ENCODE data around the gene GPR132. TPM values are rescaled to one million over a fixed set of nuclear protein-coding genes. Genes with fewer than 3 reads are reported as not detected.

GPR132 gene
- total and polyA plus RNA-seq, 2 experiments from 2014 or later, result 0.14 TPM; not detected in 1

DNA sequence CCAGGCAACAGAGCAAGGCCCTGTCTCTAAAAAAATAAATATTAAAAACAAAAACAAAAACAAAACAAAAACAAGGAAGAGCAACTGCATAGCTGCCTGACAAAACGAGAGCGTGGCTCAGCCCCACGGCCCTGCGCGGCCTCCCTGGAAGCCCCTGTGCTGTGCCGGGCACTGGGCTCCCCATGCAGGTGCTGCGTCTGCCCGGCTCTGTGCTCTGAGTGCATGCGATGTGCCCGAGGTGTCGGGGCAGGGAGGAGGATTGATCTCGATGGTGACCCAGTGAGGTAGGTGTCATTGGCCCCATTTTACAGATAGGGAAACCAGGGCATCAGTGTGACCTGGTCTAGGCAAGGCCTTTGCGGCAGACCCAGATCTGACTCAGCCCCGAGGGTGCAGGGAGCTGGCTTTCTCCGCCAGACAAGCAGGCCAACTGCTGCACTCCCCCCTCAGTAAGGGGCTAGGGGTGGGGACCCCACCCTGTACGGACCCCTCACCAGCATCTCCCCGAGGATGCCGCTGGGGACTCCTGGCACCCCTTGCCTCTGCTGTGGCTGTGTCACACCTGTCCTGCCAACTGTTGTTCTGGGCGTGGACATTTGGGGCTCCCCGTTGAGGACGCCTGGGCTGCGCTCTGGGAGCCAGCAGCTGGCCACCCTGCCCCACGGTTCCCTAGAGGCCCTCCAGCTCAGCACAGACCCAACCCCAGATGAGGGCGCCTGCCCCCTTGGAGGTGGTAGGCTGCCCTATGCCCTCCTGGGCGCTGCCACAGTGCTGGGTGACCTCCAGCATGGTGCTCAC lies 15.3 kb downstream of the GPR132 start:
- DNase-seq (ENCODE audit: low spot score), result no peak
- Histone ChIP-seq H3K4me2 (no peak overlapping the region), H3K27ac (ENCODE audit: low read depth) (no peak overlapping the region), H3K27me3 (ENCODE audit: insufficient read depth) (peaks cover under 1% of the 10 kb centered on the region; the same call in 1 of the 2 replicates), H4K20me1 (replicated peaks; ENCODE audit: insufficient read depth) (no peaks in the 10 kb centered on the region), H2AFZ (no peak overlapping the region), H3F3A (replicated peaks; ENCODE audit: low read depth) (no peaks in the 10 kb centered on the region), H3K4me3 (no peak overlapping the region), H3K4me1 (ENCODE audit: insufficient read depth) (no peaks in the 10 kb centered on the region), H3K79me2 (replicated peaks; ENCODE audit: insufficient read depth) (no peaks in the 10 kb centered on the region), H3K36me3 (ENCODE audit: insufficient read depth) (no peaks in the 10 kb centered on the region), H3K9me2 (ENCODE audit: insufficient read depth) (no peaks in the 10 kb centered on the region)
- Mint-ChIP-seq H3K27me3 (ENCODE audit: insufficient read depth, low read depth, poor library complexity) (peaks cover 19% of the 10 kb centered on the region), H3K4me3 (no peak overlapping the region), H3K27ac (no peak overlapping the region), H3K4me1 (peaks cover 2% of the 10 kb centered on the region; the same call in 2 of the 3 replicates), H3K36me3 (ENCODE audit: low read depth) (no peaks in the 10 kb centered on the region), H3K9me3 (no peaks in the 10 kb centered on the region)
- TF ChIP-seq ZNF331 (CRISPR knock-in tag; IDR thresholded peaks at IDR 0.05; ENCODE audit: low read depth), result no peak
- no peak for TF ChIP-seq ETS1 (IDR thresholded peaks at IDR 0.05)
- no peak for TF ChIP-seq EZH2phosphoT487 (IDR thresholded peaks at IDR 0.05; ENCODE audit: unreplicated experiment)
- no peak for TF ChIP-seq POLR2AphosphoS5 (IDR thresholded peaks at IDR 0.05; ENCODE audit: low read depth)
- TF ChIP-seq, protein P1, sequence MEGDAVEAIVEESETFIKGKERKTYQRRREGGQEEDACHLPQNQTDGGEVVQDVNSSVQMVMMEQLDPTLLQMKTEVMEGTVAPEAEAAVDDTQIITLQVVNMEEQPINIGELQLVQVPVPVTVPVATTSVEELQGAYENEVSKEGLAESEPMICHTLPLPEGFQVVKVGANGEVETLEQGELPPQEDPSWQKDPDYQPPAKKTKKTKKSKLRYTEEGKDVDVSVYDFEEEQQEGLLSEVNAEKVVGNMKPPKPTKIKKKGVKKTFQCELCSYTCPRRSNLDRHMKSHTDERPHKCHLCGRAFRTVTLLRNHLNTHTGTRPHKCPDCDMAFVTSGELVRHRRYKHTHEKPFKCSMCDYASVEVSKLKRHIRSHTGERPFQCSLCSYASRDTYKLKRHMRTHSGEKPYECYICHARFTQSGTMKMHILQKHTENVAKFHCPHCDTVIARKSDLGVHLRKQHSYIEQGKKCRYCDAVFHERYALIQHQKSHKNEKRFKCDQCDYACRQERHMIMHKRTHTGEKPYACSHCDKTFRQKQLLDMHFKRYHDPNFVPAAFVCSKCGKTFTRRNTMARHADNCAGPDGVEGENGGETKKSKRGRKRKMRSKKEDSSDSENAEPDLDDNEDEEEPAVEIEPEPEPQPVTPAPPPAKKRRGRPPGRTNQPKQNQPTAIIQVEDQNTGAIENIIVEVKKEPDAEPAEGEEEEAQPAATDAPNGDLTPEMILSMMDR (conservative IDR thresholded peaks at IDR 0.05; ENCODE audit: low read depth in 2 of 2), result no peak
- TF ChIP-seq CREB1 (CRISPR knock-in tag; IDR thresholded peaks at IDR 0.05; ENCODE audit: low read depth), result no peak
- no peak for TF ChIP-seq EZH2 (IDR thresholded peaks at IDR 0.05; ENCODE audit: low read depth, unreplicated experiment)
- ATAC-seq, result no peak

DNA sequence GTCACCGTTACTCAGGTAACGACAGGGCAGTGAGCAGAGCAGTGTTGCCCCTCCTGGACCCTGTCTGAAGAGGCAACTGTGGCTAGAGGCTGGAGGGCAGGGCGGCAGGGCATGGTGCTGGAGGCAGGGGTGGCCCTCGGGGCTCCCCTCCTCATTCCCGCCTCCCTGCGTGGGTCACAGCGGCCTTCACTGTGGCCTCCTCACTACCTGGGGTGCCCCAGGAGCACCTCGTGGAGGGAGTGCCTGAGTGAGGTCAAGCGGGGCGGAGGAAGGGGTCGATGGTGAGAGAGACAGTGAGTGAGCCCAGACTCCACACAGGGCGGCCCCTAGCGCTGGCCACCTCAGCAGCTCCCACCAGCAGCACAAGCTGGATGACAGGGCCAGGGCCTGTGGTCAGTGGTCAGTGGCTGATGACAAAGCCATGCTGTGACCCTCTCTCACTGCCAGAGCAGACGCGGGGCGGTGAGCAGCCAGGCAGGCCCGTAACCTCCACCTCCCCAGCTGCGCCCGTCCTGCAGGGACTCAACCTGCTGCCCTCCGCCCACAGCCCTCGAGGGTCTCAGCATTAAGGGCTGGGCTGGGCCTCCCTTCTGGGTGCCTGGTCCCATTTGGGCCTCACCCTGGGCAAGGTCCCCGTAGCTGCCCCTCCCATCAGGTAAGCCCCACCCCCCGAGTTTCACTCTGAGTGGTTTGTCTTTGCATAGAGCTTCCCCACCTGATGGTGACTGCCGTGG lies 17.8 kb downstream of the GPR132 start:
- Mint-ChIP-seq H3K27me3 (ENCODE audit: insufficient read depth, low read depth, poor library complexity) (peaks cover 22% of the 10 kb centered on the region), H3K36me3 (ENCODE audit: low read depth) (no peaks in the 10 kb centered on the region), H3K4me1 (peaks cover 2% of the 10 kb centered on the region; the same call in 2 of the 3 replicates), H3K4me3 (no peak overlapping the region), H3K27ac (no peak overlapping the region), H3K9me3 (no peaks in the 10 kb centered on the region)
- no peaks in the 10 kb centered on the region for H4K20me1 ChIP-seq (replicated peaks; ENCODE audit: insufficient read depth)
- H3K36me3 ChIP-seq (ENCODE audit: insufficient read depth), result no peaks in the 10 kb centered on the region
- no peak overlapping the region for H3K27ac ChIP-seq (ENCODE audit: low read depth)
- H3K4me3 ChIP-seq, result no peak overlapping the region
- H3K79me2 ChIP-seq (replicated peaks; ENCODE audit: insufficient read depth), result no peaks in the 10 kb centered on the region
- no peaks in the 10 kb centered on the region for H3F3A ChIP-seq (replicated peaks; ENCODE audit: low read depth)
- DNase-seq (ENCODE audit: low spot score), result no peak
- no peaks in the 10 kb centered on the region for H3K4me1 ChIP-seq (ENCODE audit: insufficient read depth)
- no peak for ATAC-seq
- H2AFZ ChIP-seq, result no peak overlapping the region
- H3K9me2 ChIP-seq (ENCODE audit: insufficient read depth), result no peaks in the 10 kb centered on the region
- H3K4me2 ChIP-seq, result no peak overlapping the region
- no peaks in the 10 kb centered on the region for H3K27me3 ChIP-seq (ENCODE audit: insufficient read depth)
- TF ChIP-seq ZNF331 (CRISPR knock-in tag; IDR thresholded peaks at IDR 0.05; ENCODE audit: low read depth), result no peak
- TF ChIP-seq ZNF114 (CRISPR knock-in tag; IDR thresholded peaks at IDR 0.05), result no peak
- no peak for TF ChIP-seq STAT1 (IDR thresholded peaks at IDR 0.05; ENCODE audit: unreplicated experiment)
- no peak for TF ChIP-seq ZNF462 (CRISPR knock-in tag; IDR thresholded peaks at IDR 0.05)
- TF ChIP-seq JUNB (IDR thresholded peaks at IDR 0.05; ENCODE audit: unreplicated experiment), result no peak
